Neutrophil (primary cell): Measurements from ENCODE around the gene SEC31A.

ENCODE experiments used
- H3K27ac ChIP-seq: fragments of 200-600 bp; sonication (generic); 2 replicates; pipeline ENCODE4 v1.5.1; 2016; ENCODE audit warnings: mild to moderate bottlenecking, moderate library complexity
- H3K27me3 ChIP-seq: fragments of 200-600 bp; sonication (generic); 2 replicates; pipeline ENCODE4 v1.6.0; 2016; ENCODE audit warnings: mild to moderate bottlenecking
- H3K36me3 ChIP-seq: fragments of 200-600 bp; sonication (generic); 2 replicates; pipeline ENCODE4 v1.5.1; 2017
- H3K4me1 ChIP-seq, 2 experiments: fragments of 200-600 bp in 1 of 2; sonication (generic) in 1 of 2; 1 replicate in 1 of 2; 2 replicates in 1 of 2; pipeline versions ENCODE4 v1.5.1 to v1.6.1; 2013 to 2016; ENCODE audit warnings: low read depth in 1 of 2, low read length in 1 of 2, mild to moderate bottlenecking in 1 of 2, moderate library complexity in 1 of 2; ENCODE audit not compliant: control insufficient read depth in 1 of 2, insufficient read depth in 1 of 2
- H3K4me3 ChIP-seq, 2 experiments: fragments of 200-600 bp in 1 of 2; sonication (generic) in 1 of 2; 1 replicate in 1 of 2; 2 replicates in 1 of 2; pipeline ENCODE4 v1.5.1; 2013 to 2016; ENCODE audit warnings: low read depth in 1 of 2, low read length in 1 of 2, mild to moderate bottlenecking in 1 of 2, moderate library complexity in 1 of 2
- H3K9me3 ChIP-seq: fragments of 200-600 bp; sonication (generic); 2 replicates; pipeline ENCODE4 v1.5.1; 2016
- TF ChIP-seq, protein P1 (sequence below): fragments of 200-600 bp; sonication (generic); IDR thresholded peaks from 2 replicates; pipeline ENCODE4 v1.5.1; 2016; ENCODE audit warnings: antibody characterized with exemption

SEC31A gene

DNA sequence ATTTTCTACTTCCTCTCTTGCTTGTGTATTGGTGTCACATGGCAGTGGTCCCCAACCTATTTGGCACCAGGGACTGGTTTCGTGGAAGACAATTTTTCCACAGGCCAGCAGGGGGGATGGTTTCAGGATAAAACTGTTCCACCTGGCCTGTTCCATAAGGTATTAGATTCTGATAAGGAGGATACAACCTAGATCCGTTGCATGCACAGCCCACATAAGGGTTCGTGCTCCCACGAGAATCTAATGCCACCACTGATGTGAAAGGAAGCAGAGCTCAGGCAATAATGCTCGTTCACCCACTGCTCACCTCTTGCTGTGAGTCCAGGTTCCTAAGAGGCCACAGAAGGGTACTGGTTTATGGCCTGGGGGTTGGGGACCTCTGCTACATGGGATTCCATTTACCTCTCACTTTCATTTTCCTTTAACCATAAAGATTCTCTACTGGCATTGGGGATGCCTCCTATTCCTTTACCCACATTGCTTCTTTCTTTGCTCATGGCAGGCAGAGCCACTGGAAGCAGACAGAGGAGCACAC, 38.1 kb downstream of the SEC31A start:
- Histone ChIP-seq H3K9me3 (no peaks in the 10 kb centered on the region), H3K36me3 (peaks cover 94% of the 10 kb centered on the region), H3K4me3 (no peak overlapping the region), H3K27me3 (no peaks in the 10 kb centered on the region), H3K4me1 (no peaks in the 10 kb centered on the region), H3K27ac (no peak overlapping the region)
- TF ChIP-seq, protein P1, sequence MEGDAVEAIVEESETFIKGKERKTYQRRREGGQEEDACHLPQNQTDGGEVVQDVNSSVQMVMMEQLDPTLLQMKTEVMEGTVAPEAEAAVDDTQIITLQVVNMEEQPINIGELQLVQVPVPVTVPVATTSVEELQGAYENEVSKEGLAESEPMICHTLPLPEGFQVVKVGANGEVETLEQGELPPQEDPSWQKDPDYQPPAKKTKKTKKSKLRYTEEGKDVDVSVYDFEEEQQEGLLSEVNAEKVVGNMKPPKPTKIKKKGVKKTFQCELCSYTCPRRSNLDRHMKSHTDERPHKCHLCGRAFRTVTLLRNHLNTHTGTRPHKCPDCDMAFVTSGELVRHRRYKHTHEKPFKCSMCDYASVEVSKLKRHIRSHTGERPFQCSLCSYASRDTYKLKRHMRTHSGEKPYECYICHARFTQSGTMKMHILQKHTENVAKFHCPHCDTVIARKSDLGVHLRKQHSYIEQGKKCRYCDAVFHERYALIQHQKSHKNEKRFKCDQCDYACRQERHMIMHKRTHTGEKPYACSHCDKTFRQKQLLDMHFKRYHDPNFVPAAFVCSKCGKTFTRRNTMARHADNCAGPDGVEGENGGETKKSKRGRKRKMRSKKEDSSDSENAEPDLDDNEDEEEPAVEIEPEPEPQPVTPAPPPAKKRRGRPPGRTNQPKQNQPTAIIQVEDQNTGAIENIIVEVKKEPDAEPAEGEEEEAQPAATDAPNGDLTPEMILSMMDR = no peak

DNA sequence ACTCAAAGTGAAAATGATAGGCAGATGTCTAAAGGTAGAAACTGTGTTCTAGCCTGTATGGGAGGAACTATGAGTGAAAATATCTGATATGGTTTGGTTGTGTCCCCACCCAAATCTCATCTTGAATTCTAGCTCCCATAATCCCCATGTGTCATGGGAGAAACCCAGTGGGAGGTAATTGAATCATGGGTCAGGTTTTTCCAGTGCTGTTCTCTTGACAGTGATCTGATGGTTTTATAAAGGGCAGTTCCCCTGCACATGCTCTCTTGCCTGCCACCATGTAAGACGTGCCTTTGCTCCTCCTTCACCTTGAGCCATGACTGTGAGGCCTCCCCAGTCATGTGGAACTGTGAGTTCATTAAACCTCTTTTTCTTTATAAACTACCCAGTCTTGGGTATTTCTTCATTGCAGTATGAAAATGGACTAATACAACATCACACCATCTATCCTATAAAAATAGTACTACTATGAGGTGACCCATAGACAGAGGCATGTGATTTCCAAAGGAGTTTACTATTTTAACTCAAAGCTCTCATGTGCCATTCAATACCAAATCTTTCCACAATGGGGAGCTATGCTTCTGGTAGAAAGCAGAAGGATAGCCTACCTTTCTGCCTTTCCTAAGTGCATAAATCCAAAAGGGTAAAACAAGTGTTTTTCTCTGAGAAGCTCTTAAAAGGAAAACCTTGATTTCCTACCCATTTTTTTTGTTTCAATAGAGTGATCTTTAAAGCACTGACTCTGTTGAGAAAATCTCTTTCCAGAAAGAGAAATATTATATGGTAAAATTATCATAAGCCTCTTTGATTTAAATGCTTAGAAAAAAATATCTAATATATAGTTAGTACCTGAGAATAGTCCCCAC, 38.8 kb downstream of the SEC31A start:
- Histone ChIP-seq H3K36me3 (peaks cover 94% of the 10 kb centered on the region), H3K4me3 (no peak overlapping the region), H3K4me1 (no peaks in the 10 kb centered on the region), H3K27ac (no peak overlapping the region), H3K27me3 (no peaks in the 10 kb centered on the region), H3K9me3 (no peaks in the 10 kb centered on the region)
- TF ChIP-seq, protein P1 = no peak

DNA sequence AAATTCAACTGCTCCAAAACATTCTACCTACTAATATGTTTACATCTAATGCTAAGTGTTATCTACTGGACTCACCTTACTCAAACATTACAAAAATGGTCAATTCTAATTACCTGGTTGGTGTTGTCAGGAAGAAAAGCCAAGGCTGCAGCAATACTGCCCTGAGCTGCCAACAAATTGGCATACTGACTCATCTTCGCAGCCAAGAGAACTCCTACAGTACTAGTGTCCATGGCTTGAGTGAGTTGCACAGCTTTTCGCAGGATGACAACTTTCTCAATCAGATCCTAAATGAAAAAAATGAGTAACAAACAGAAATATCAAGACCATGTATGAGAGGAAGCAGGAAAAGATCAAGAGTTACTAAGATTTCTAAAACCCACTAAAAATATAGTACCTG, 39.6 kb downstream of the SEC31A start:
- Histone ChIP-seq H3K36me3 (peaks cover 91% of the 10 kb centered on the region), H3K4me1 (no peaks in the 10 kb centered on the region), H3K27ac (no peak overlapping the region), H3K4me3 (no peak overlapping the region), H3K9me3 (no peaks in the 10 kb centered on the region), H3K27me3 (no peaks in the 10 kb centered on the region)
- TF ChIP-seq, protein P1 = no peak

DNA sequence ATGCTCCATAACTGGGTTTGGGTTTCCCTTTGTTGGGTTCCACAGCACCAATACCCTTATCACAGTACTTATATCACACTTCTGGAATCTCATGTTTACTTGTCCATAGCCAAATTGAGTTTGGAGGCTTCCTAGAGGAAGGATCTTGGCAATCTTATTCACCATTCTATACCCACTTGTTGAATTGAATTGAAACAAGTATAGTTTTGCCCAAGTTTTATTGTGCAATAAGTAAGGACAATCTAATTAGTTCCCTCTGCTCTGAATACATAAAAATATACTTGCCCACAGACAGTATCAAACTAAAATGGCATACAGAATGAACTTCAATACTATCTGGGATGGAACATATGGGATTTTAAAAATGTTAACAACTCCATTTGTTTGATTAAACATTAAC, 40.3 kb downstream of the SEC31A start:
- Histone ChIP-seq H3K4me3 (no peak overlapping the region), H3K27ac (no peak overlapping the region), H3K4me1 (no peaks in the 10 kb centered on the region), H3K36me3 (peaks cover 89% of the 10 kb centered on the region), H3K27me3 (no peaks in the 10 kb centered on the region), H3K9me3 (no peaks in the 10 kb centered on the region)
- TF ChIP-seq, protein P1 = no peak

DNA sequence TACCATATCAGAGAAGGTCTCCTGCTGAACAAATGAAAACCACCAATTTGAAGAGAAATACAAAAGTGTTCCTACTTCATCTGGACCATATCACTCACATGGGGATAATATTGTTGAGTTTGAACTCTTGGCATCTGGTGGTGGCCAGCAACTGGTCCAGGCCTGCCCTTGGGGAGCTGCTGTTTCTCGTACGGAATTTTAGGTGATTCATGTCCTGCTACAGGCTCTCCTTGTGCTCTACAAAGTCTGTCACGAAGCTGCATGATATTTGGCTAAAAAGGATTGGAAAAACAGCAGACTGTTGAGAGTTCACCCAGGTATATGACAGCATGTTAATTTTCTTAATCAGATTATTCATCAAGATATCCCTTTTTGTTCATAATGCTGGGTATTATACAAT, 42.2 kb downstream of the SEC31A start:
- H3K4me1 ChIP-seq = no peaks in the 10 kb centered on the region
- no peaks in the 10 kb centered on the region for H3K9me3 ChIP-seq
- TF ChIP-seq, protein P1 = no peak
- peaks cover 85% of the 10 kb centered on the region for H3K36me3 ChIP-seq
- H3K27me3 ChIP-seq = no peaks in the 10 kb centered on the region
- no peak overlapping the region for H3K4me3 ChIP-seq
- H3K27ac ChIP-seq = no peak overlapping the region
